VCaP (cell line): ENCODE data around the gene CYTH1.

ENCODE experiments used
- H3K27ac ChIP-seq: fragments of 450-650 bp; 2 replicates; pipeline ENCODE4 v1.5.1; 2017
- CTCF ChIP-seq: fragments of 450-650 bp; conservative IDR thresholded peaks from 2 replicates; pipeline ENCODE4 v1.5.1; 2017; ENCODE audit warnings: mild to moderate bottlenecking, moderate library complexity

The CYTH1 gene

GRCh38 chr17:78818152-78818846, 36.2 kb upstream of the CYTH1 start:
- H3K27ac ChIP-seq, result peak overlapping the region; percentile 95
- no peak for TF ChIP-seq CTCF

GRCh38 chr17:78817123-78817522, 35.0 kb upstream of the CYTH1 start:
- peak overlapping the region; percentile 95; the same call in 1 of the 2 replicates for H3K27ac ChIP-seq
- no peak for TF ChIP-seq CTCF

GRCh38 chr17:78815696-78816095, 33.6 kb upstream of the CYTH1 start:
- H3K27ac ChIP-seq, result no peak overlapping the region
- no peak for TF ChIP-seq CTCF

- TF ChIP-seq CTCF, result no peak
- H3K27ac ChIP-seq, result no peak overlapping the region
Measured at GRCh38 chr17:78812855-78813254, 30.8 kb upstream of the CYTH1 start.

GRCh38 chr17:78808163-78808562, 26.1 kb upstream of the CYTH1 start:
- no peak for TF ChIP-seq CTCF
- H3K27ac ChIP-seq, result no peak overlapping the region

- no peak overlapping the region for H3K27ac ChIP-seq
- TF ChIP-seq CTCF, result no peak
Measured at GRCh38 chr17:78806451-78806850, 24.4 kb upstream of the CYTH1 start.

- no peak for TF ChIP-seq CTCF
- H3K27ac ChIP-seq, result no peak overlapping the region
Measured at GRCh38 chr17:78805301-78805700, 23.2 kb upstream of the CYTH1 start.
